ENCODE data around the gene CTIF. TPM values are rescaled to one million over a fixed set of nuclear protein-coding genes. Genes with fewer than 3 reads are reported as not detected.

The CTIF gene
- total RNA-seq, 1 donor from 2014 or later: 51.5 TPM

DNA sequence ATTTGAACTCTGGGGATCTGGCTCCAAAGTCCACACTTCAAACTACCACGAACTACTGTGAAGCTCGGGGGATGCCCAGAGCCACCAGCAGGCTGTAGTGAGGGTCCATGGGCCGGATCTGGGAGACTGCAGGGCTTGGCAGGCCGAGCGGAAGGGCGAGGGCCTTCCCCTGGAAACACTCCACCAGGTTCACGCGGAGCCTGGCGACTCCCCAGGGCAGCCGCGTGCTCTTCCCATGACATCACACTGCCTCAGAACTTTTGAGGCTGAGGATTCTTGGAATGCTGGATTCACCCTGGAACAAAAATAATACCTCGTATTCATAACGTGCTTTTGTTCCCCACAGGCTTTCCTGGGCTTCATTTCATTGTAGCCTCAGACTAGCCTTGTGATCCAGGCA lies 210.9 kb downstream of the CTIF start:
- TF ChIP-seq, protein P1, sequence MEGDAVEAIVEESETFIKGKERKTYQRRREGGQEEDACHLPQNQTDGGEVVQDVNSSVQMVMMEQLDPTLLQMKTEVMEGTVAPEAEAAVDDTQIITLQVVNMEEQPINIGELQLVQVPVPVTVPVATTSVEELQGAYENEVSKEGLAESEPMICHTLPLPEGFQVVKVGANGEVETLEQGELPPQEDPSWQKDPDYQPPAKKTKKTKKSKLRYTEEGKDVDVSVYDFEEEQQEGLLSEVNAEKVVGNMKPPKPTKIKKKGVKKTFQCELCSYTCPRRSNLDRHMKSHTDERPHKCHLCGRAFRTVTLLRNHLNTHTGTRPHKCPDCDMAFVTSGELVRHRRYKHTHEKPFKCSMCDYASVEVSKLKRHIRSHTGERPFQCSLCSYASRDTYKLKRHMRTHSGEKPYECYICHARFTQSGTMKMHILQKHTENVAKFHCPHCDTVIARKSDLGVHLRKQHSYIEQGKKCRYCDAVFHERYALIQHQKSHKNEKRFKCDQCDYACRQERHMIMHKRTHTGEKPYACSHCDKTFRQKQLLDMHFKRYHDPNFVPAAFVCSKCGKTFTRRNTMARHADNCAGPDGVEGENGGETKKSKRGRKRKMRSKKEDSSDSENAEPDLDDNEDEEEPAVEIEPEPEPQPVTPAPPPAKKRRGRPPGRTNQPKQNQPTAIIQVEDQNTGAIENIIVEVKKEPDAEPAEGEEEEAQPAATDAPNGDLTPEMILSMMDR (IDR thresholded peaks at IDR 0.05; ENCODE audit: unreplicated experiment): no peak
- Mint-ChIP-seq H3K4me3 (ENCODE audit: unreplicated experiment) (no peak overlapping the region), H3K27me3 (ENCODE audit: unreplicated experiment) (peaks cover 3% of the 10 kb centered on the region), H3K36me3 (ENCODE audit: low read depth, unreplicated experiment) (no peaks in the 10 kb centered on the region), H3K27ac (ENCODE audit: unreplicated experiment) (no peak overlapping the region), H3K4me1 (ENCODE audit: unreplicated experiment) (no peaks in the 10 kb centered on the region), H3K9me3 (ENCODE audit: unreplicated experiment) (no peaks in the 10 kb centered on the region)
- DNase-seq (ENCODE audit: low spot score): no peak

DNA sequence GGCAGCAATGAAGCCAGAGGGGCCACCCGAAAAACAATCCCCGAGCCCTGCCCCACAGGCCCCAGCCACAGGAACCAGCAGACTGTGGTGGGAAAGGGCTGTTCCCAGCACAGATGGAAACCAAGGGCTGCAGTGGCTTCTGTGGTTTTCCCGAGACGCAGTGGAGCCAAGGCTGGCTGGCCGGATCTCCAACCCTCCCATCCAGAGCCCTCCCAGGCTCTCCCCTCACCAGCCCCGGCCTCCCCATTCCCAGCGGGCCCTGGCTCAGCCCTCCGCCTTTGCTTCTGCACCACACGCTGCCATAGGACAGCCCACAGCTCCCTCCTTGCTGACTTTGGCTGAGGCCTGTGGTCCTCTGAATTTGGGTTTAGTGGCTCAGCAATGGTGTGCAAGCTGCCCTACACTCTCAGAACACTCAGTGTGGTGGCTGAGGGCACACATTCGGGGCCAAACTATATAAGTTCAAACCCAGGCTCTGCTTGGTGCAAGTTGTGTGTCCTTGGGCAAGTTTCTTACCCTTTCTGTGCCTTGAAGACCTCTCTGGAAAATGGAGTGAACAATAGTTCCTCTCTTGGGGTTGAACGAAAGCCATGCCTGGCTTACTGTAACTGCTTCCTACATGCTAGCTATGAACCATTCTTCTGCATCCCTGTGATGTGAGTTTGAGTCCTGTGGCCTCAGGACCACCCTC lies 211.8 kb downstream of the CTIF start:
- no peak overlapping the region for H3K27ac Mint-ChIP-seq (ENCODE audit: unreplicated experiment)
- TF ChIP-seq, protein P1 (IDR thresholded peaks at IDR 0.05; ENCODE audit: unreplicated experiment): no peak
- peaks cover 5% of the 10 kb centered on the region for H3K27me3 Mint-ChIP-seq (ENCODE audit: unreplicated experiment)
- H3K4me3 Mint-ChIP-seq (ENCODE audit: unreplicated experiment): no peak overlapping the region
- no peaks in the 10 kb centered on the region for H3K4me1 Mint-ChIP-seq (ENCODE audit: unreplicated experiment)
- H3K36me3 Mint-ChIP-seq (ENCODE audit: low read depth, unreplicated experiment): no peaks in the 10 kb centered on the region
- no peaks in the 10 kb centered on the region for H3K9me3 Mint-ChIP-seq (ENCODE audit: unreplicated experiment)
- no peak for DNase-seq (ENCODE audit: low spot score)

GRCh38 chr18:48751727-48752468 lies 213.1 kb downstream of the CTIF start:
- Mint-ChIP-seq H3K27ac (ENCODE audit: unreplicated experiment) (no peak overlapping the region), H3K4me1 (ENCODE audit: unreplicated experiment) (peaks cover 1% of the 10 kb centered on the region), H3K4me3 (ENCODE audit: unreplicated experiment) (no peak overlapping the region), H3K36me3 (ENCODE audit: low read depth, unreplicated experiment) (no peaks in the 10 kb centered on the region), H3K9me3 (ENCODE audit: unreplicated experiment) (no peaks in the 10 kb centered on the region), H3K27me3 (ENCODE audit: unreplicated experiment) (peaks cover 5% of the 10 kb centered on the region)
- no peak for DNase-seq (ENCODE audit: low spot score)
- TF ChIP-seq, protein P1 (IDR thresholded peaks at IDR 0.05; ENCODE audit: unreplicated experiment): no peak

DNA sequence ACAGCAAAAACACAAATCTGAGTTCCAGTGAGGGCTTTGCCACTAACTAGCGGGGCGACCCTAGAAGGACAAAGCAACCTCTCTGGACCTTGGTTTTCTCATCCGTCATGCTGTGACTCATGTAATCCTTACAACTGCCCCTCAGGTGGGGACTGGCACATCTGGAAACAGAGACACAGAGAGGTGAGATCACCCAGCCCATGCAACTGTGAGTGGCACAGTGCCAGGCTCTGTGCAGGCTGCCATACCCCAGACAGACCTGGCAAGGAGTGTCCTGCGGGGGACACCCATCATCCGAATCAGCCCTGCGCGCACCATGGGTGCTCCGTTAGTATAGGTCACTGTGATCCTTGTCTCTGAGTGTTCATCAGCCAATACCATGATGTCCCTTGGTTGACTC lies 213.6 kb downstream of the CTIF start:
- Mint-ChIP-seq H3K9me3 (ENCODE audit: unreplicated experiment) (no peaks in the 10 kb centered on the region), H3K4me1 (ENCODE audit: unreplicated experiment) (peaks cover 7% of the 10 kb centered on the region), H3K36me3 (ENCODE audit: low read depth, unreplicated experiment) (no peaks in the 10 kb centered on the region), H3K4me3 (ENCODE audit: unreplicated experiment) (no peak overlapping the region), H3K27ac (ENCODE audit: unreplicated experiment) (no peak overlapping the region), H3K27me3 (ENCODE audit: unreplicated experiment) (peaks cover 5% of the 10 kb centered on the region)
- no peak for DNase-seq (ENCODE audit: low spot score)
- TF ChIP-seq, protein P1 (IDR thresholded peaks at IDR 0.05; ENCODE audit: unreplicated experiment): no peak

DNA sequence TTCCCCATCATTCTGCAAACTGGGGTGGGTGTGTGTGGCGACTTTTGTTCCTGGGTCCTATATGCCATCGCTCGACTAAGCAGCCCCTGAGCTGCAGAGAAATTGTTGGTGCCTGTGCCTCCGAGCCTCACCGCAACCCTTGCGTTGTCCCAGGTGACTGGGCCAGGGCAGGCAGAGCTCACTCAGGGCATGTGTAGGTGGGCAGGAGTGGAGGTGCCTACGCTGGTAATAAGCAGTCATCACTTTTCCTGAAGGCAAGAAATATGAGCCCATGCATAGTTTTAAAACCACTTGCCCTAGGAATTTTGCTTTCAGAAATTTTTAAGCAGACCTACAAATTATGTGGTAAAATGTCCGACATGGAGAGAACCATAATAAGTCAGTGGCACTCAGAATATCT lies 214.1 kb downstream of the CTIF start:
- TF ChIP-seq, protein P1 (IDR thresholded peaks at IDR 0.05; ENCODE audit: unreplicated experiment): no peak
- Mint-ChIP-seq H3K36me3 (ENCODE audit: low read depth, unreplicated experiment) (no peaks in the 10 kb centered on the region), H3K4me1 (ENCODE audit: unreplicated experiment) (peaks cover 11% of the 10 kb centered on the region), H3K27me3 (ENCODE audit: unreplicated experiment) (peaks cover 5% of the 10 kb centered on the region), H3K4me3 (ENCODE audit: unreplicated experiment) (no peak overlapping the region), H3K9me3 (ENCODE audit: unreplicated experiment) (no peaks in the 10 kb centered on the region), H3K27ac (ENCODE audit: unreplicated experiment) (no peak overlapping the region)
- no peak for DNase-seq (ENCODE audit: low spot score)
